ENCODE data around the gene VPS36.

VPS36 gene

DNA sequence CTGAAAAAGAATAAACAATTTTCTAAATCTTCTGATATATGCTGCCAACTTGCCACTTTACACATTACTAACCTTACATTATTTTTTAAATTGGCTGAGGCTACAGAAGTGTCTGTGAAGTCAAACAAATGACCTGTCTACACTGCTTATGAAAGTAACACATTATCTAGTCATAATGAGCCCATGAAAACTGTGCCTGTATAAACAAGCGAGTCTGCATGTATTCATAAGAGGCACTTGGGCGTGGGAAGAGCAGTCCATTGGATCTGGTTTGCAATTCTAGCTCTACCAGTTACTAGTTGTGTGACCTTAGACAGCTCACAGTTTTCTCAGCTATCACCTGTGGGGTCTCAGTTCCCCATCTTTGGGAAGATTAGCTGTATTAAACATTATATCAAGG, 3.1 kb downstream of the VPS36 start:
- TF ChIP-seq EZH2phosphoT487 (IDR thresholded peaks at IDR 0.05; ENCODE audit: borderline replicate concordance) = no peak
- TF ChIP-seq, protein P1, sequence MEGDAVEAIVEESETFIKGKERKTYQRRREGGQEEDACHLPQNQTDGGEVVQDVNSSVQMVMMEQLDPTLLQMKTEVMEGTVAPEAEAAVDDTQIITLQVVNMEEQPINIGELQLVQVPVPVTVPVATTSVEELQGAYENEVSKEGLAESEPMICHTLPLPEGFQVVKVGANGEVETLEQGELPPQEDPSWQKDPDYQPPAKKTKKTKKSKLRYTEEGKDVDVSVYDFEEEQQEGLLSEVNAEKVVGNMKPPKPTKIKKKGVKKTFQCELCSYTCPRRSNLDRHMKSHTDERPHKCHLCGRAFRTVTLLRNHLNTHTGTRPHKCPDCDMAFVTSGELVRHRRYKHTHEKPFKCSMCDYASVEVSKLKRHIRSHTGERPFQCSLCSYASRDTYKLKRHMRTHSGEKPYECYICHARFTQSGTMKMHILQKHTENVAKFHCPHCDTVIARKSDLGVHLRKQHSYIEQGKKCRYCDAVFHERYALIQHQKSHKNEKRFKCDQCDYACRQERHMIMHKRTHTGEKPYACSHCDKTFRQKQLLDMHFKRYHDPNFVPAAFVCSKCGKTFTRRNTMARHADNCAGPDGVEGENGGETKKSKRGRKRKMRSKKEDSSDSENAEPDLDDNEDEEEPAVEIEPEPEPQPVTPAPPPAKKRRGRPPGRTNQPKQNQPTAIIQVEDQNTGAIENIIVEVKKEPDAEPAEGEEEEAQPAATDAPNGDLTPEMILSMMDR (conservative IDR thresholded peaks at IDR 0.05; ENCODE audit: low read length) = no peak
- peaks cover 41% of the 10 kb centered on the region for H4K20me1 ChIP-seq (ENCODE audit: insufficient read depth, low read length, poor library complexity, severe bottlenecking)
- H3K36me3 ChIP-seq (ENCODE audit: insufficient read depth, low read length) = peaks cover 4% of the 10 kb centered on the region; the same call in 1 of the 2 replicates
- peak overlapping the region; percentile 79 for H3K9ac ChIP-seq (ENCODE audit: low read depth, low read length, poor library complexity, severe bottlenecking)
- H3K79me2 ChIP-seq (ENCODE audit: insufficient read depth, low read length) = peaks cover 72% of the 10 kb centered on the region
- no peak overlapping the region for H2AFZ ChIP-seq (ENCODE audit: low read length)
- peak overlapping the region; percentile 89 for H3K4me2 ChIP-seq (ENCODE audit: low read depth, low read length, poor library complexity, severe bottlenecking)
- H3K4me3 ChIP-seq (ENCODE audit: low read length, poor library complexity, severe bottlenecking) = peak overlapping the region; percentile 78
- H3K9me3 ChIP-seq (ENCODE audit: insufficient read depth, low read depth, low read length) = no peaks in the 10 kb centered on the region
- no peaks in the 10 kb centered on the region; the same call in 1 of the 2 replicates for H3F3A ChIP-seq (ENCODE audit: low read depth)
- H3K4me1 ChIP-seq (ENCODE audit: insufficient read depth, low read length, poor library complexity, severe bottlenecking) = peaks cover 41% of the 10 kb centered on the region
- H3K9me2 ChIP-seq (replicated peaks; ENCODE audit: low read depth, low read length) = no peaks in the 10 kb centered on the region
- no peaks in the 10 kb centered on the region for H3K27me3 ChIP-seq (ENCODE audit: insufficient read depth, low read length, poor library complexity, severe bottlenecking)

DNA sequence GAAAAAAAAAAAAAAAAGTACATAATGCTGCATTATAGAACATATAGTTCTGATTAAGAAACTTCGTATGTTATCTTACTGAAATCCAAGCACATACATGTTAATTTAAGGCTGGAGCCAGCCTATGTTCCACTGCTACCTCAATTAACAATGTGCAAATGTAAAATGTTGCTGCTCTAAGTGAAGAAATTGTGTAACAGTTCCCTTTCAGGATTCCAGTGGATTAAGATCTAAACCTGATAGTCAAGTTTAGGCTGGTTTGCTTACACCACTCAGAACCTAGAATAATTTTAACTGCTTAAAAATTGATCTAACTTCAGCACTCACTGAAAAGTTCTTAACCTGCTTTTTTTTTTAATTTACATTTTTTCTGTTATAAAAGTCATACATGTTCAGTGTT, 4.2 kb downstream of the VPS36 start:
- peaks cover 41% of the 10 kb centered on the region for H4K20me1 ChIP-seq (ENCODE audit: insufficient read depth, low read length, poor library complexity, severe bottlenecking)
- peaks cover 4% of the 10 kb centered on the region for H3K36me3 ChIP-seq (ENCODE audit: insufficient read depth, low read length)
- no peaks in the 10 kb centered on the region for H3K9me3 ChIP-seq (ENCODE audit: insufficient read depth, low read depth, low read length)
- H3K79me2 ChIP-seq (ENCODE audit: insufficient read depth, low read length) = peaks cover 74% of the 10 kb centered on the region
- no peaks in the 10 kb centered on the region for H3K9me2 ChIP-seq (replicated peaks; ENCODE audit: low read depth, low read length)
- TF ChIP-seq EZH2phosphoT487 (IDR thresholded peaks at IDR 0.05; ENCODE audit: borderline replicate concordance) = no peak
- TF ChIP-seq, protein P1 (conservative IDR thresholded peaks at IDR 0.05; ENCODE audit: low read length) = no peak
- no peak overlapping the region for H3K9ac ChIP-seq (ENCODE audit: low read depth, low read length, poor library complexity, severe bottlenecking)
- no peaks in the 10 kb centered on the region for H3F3A ChIP-seq (ENCODE audit: low read depth)
- H2AFZ ChIP-seq (ENCODE audit: low read length) = no peak overlapping the region
- H3K4me1 ChIP-seq (ENCODE audit: insufficient read depth, low read length, poor library complexity, severe bottlenecking) = peaks cover 40% of the 10 kb centered on the region
- peak overlapping the region; percentile 46 for H3K4me3 ChIP-seq (ENCODE audit: low read length, poor library complexity, severe bottlenecking)
- H3K4me2 ChIP-seq (ENCODE audit: low read depth, low read length, poor library complexity, severe bottlenecking) = peak overlapping the region; percentile 89
- H3K27me3 ChIP-seq (ENCODE audit: insufficient read depth, low read length, poor library complexity, severe bottlenecking) = no peaks in the 10 kb centered on the region

DNA sequence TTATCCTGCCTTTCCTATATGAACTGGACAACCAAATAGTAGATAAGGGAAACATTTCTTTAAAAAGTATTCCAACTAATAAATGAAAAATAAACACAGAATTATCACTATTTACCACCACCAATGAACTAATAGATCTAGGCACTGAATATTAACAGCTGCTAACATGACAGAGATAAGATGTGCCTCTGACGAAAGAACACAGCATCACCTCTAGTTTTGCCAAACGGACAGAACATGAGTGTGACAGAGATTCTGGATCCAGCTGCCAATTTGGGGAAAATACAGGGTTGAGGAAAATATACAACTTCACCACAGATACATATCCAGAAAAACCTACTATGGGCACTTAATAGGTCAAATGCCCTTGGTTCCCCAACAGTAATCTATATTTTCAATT, 18.0 kb downstream of the VPS36 start:
- Histone ChIP-seq H3K79me2 (ENCODE audit: insufficient read depth, low read length) (peaks cover 3% of the 10 kb centered on the region; the same call in 1 of the 2 replicates), H3K9ac (ENCODE audit: low read depth, low read length, poor library complexity, severe bottlenecking) (no peak overlapping the region), H3K9me2 (replicated peaks; ENCODE audit: low read depth, low read length) (no peaks in the 10 kb centered on the region), H3K4me2 (ENCODE audit: low read depth, low read length, poor library complexity, severe bottlenecking) (no peak overlapping the region), H4K20me1 (ENCODE audit: insufficient read depth, low read length, poor library complexity, severe bottlenecking) (peaks cover 3% of the 10 kb centered on the region), H3K4me1 (ENCODE audit: insufficient read depth, low read length, poor library complexity, severe bottlenecking) (peaks cover 17% of the 10 kb centered on the region), H3K9me3 (ENCODE audit: insufficient read depth, low read depth, low read length) (no peaks in the 10 kb centered on the region), H3K27me3 (ENCODE audit: insufficient read depth, low read length, poor library complexity, severe bottlenecking) (no peaks in the 10 kb centered on the region), H2AFZ (ENCODE audit: low read length) (no peak overlapping the region), H3K4me3 (ENCODE audit: low read length, poor library complexity, severe bottlenecking) (no peak overlapping the region), H3F3A (ENCODE audit: low read depth) (peaks cover 4% of the 10 kb centered on the region; the same call in 1 of the 2 replicates), H3K36me3 (ENCODE audit: insufficient read depth, low read length) (peaks cover 59% of the 10 kb centered on the region)
- TF ChIP-seq EZH2phosphoT487 (IDR thresholded peaks at IDR 0.05; ENCODE audit: borderline replicate concordance) = no peak
- TF ChIP-seq, protein P1 (conservative IDR thresholded peaks at IDR 0.05; ENCODE audit: low read length) = no peak
